HG02642 (cell line): ENCODE measurements around the gene RANBP6.

Experiments used
- ATAC-seq: cut with Tn5 transposase; IDR thresholded peaks from one replicate; pipeline ENCODE4 v1.9.1; 2021; ENCODE audit warnings: mild to moderate bottlenecking; ENCODE audit not compliant: unreplicated experiment, poor library complexity

RANBP6 gene

GRCh38 chr9:6007770-6008168, 7.7 kb downstream of the RANBP6 start:
- ATAC-seq, result peak; percentile 53

GRCh38 chr9:6007058-6007769, 8.2 kb downstream of the RANBP6 start:
- peak; percentile 77 for ATAC-seq

- ATAC-seq, result no peak
Observed at GRCh38 chr9:6006749-6007057, 8.7 kb downstream of the RANBP6 start.

- no peak for ATAC-seq
Observed at GRCh38 chr9:6000955-6001354, 14.5 kb downstream of the RANBP6 start.

- ATAC-seq, result no peak
Observed at GRCh38 chr9:5999443-6000101, 15.9 kb downstream of the RANBP6 start.

- ATAC-seq, result no peak
Observed at GRCh38 chr9:5994493-5994892, 20.9 kb downstream of the RANBP6 start.

GRCh38 chr9:5988265-5988664, 27.2 kb downstream of the RANBP6 start:
- no peak for ATAC-seq

- no peak for ATAC-seq
Observed at GRCh38 chr9:5983042-5983441, 32.4 kb downstream of the RANBP6 start.

GRCh38 chr9:5982317-5982716, 33.1 kb downstream of the RANBP6 start:
- no peak for ATAC-seq

GRCh38 chr9:5978523-5978922, 36.9 kb downstream of the RANBP6 start:
- ATAC-seq, result no peak

GRCh38 chr9:5976674-5977397, 38.6 kb downstream of the RANBP6 start:
- peak; percentile 64 for ATAC-seq

GRCh38 chr9:5971740-5972139, 43.7 kb downstream of the RANBP6 start:
- no peak for ATAC-seq
